ENCODE results near the gene ZNF451.
"Not testable (repeated sequence)": the region's sequence is repeated elsewhere in the genome, so short reads cannot be mapped to it uniquely, and the experiment has no call there.

Gene ZNF451

GRCh38 chr6:57089687-57090457 is at the start of gene ZNF451:
ZNF451 (plus strand) TSS chr6:57090188; CDS start chr6:57090254, 66 bp downstream.
- DNase-seq (ENCODE audit: low spot score): peak; percentile 94

- DNase-seq (ENCODE audit: low spot score): not testable (repeated sequence)
Measured at GRCh38 chr6:57044061-57044460, 45.9 kb upstream of the ZNF451 start.

- DNase-seq (ENCODE audit: low spot score): no peak
Measured at GRCh38 chr6:57044568-57044967, 45.4 kb upstream of the ZNF451 start.

GRCh38 chr6:57046332-57047256 is 43.4 kb upstream of the ZNF451 start, which contains the start of gene KIAA1586:
KIAA1586 (plus strand) TSS chr6:57046693; CDS start chr6:57046756, 63 bp downstream.
- DNase-seq (ENCODE audit: low spot score): peak; percentile 88

GRCh38 chr6:57047257-57047585 is 42.8 kb upstream of the ZNF451 start:
- not testable (repeated sequence) for DNase-seq (ENCODE audit: low spot score)

- DNase-seq (ENCODE audit: low spot score): not testable (repeated sequence)
Measured at GRCh38 chr6:57047859-57048258, 42.1 kb upstream of the ZNF451 start.

- no peak for DNase-seq (ENCODE audit: low spot score)
Measured at GRCh38 chr6:57048577-57048976, 41.4 kb upstream of the ZNF451 start.

- DNase-seq (ENCODE audit: low spot score): no peak
Measured at GRCh38 chr6:57063847-57064246, 26.1 kb upstream of the ZNF451 start.

GRCh38 chr6:57064809-57065208 is 25.2 kb upstream of the ZNF451 start:
- no peak for DNase-seq (ENCODE audit: low spot score)

GRCh38 chr6:57068061-57068460 is 21.9 kb upstream of the ZNF451 start:
- no peak for DNase-seq (ENCODE audit: low spot score)

GRCh38 chr6:57069228-57069627 is 20.8 kb upstream of the ZNF451 start:
- no peak for DNase-seq (ENCODE audit: low spot score)

- DNase-seq (ENCODE audit: low spot score): no peak
Measured at GRCh38 chr6:57069920-57070331, 20.1 kb upstream of the ZNF451 start.

GRCh38 chr6:57072108-57072507 is 17.9 kb upstream of the ZNF451 start:
- DNase-seq (ENCODE audit: low spot score): no peak

- no peak for DNase-seq (ENCODE audit: low spot score)
Measured at GRCh38 chr6:57074383-57074782, 15.6 kb upstream of the ZNF451 start.

GRCh38 chr6:57075092-57075491 is 14.9 kb upstream of the ZNF451 start:
- no peak for DNase-seq (ENCODE audit: low spot score)

GRCh38 chr6:57078531-57079207 is 11.3 kb upstream of the ZNF451 start:
- no peak for DNase-seq (ENCODE audit: low spot score)

- no peak for DNase-seq (ENCODE audit: low spot score)
Measured at GRCh38 chr6:57085471-57085870, 4.5 kb upstream of the ZNF451 start.

- no peak for DNase-seq (ENCODE audit: low spot score)
Measured at GRCh38 chr6:57086843-57087242, 3.1 kb upstream of the ZNF451 start.

GRCh38 chr6:57087916-57088315 is 2.1 kb upstream of the ZNF451 start:
- DNase-seq (ENCODE audit: low spot score): no peak

GRCh38 chr6:57089265-57089664 is 723 bp upstream of the ZNF451 start:
- no peak for DNase-seq (ENCODE audit: low spot score)

GRCh38 chr6:57090458-57091067 is 575 bp downstream of the ZNF451 start:
- not testable (repeated sequence) for DNase-seq (ENCODE audit: low spot score)

- not testable (repeated sequence) for DNase-seq (ENCODE audit: low spot score)
Measured at GRCh38 chr6:57091375-57091774, 1.4 kb downstream of the ZNF451 start.

Data from SW480 (cell line).